HUES48 (cell line): ENCODE data around the gene OR52H1.

Source experiments
- H3K27ac ChIP-seq: one replicate; pipeline ENCODE4 v1.7.0; 2013; ENCODE audit warnings: low read depth, low read length, inconsistent platforms
- H3K27me3 ChIP-seq: 2 replicates; pipeline ENCODE4 v1.6.1; 2013; ENCODE audit warnings: mild to moderate bottlenecking, low read length; ENCODE audit not compliant: control insufficient read depth, insufficient read depth
- H3K36me3 ChIP-seq: 2 replicates; pipeline ENCODE4 v1.6.1; 2013; ENCODE audit warnings: low read length; ENCODE audit not compliant: control insufficient read depth, insufficient read depth
- H3K4me1 ChIP-seq: 2 replicates; pipeline ENCODE4 v1.6.1; 2013; ENCODE audit warnings: mild to moderate bottlenecking, low read length; ENCODE audit not compliant: control insufficient read depth, insufficient read depth
- H3K4me3 ChIP-seq: 2 replicates; pipeline ENCODE4 v1.5.1; 2013; ENCODE audit warnings: mild to moderate bottlenecking, low read depth, low read length
- H3K9ac ChIP-seq: 2 replicates; pipeline ENCODE4 v1.6.1; 2013; ENCODE audit warnings: mild to moderate bottlenecking, low read depth, low read length, moderate library complexity
- H3K9me3 ChIP-seq: 2 replicates; pipeline ENCODE4 v1.6.1; 2013; ENCODE audit warnings: low read length; ENCODE audit not compliant: control insufficient read depth, insufficient read depth

OR52H1 gene

GRCh38 chr11:5534046-5534445, 14.3 kb downstream of the OR52H1 start:
- no peaks in the 10 kb centered on the region for H3K36me3 ChIP-seq
- H3K27ac ChIP-seq: no peak overlapping the region
- H3K4me3 ChIP-seq: no peak overlapping the region
- H3K9ac ChIP-seq: no peak overlapping the region
- no peaks in the 10 kb centered on the region for H3K4me1 ChIP-seq
- no peaks in the 10 kb centered on the region for H3K9me3 ChIP-seq
- H3K27me3 ChIP-seq: no peaks in the 10 kb centered on the region

GRCh38 chr11:5531053-5531831, 17.1 kb downstream of the OR52H1 start:
- H3K4me3 ChIP-seq: no peak overlapping the region
- H3K27ac ChIP-seq: no peak overlapping the region
- H3K36me3 ChIP-seq: no peaks in the 10 kb centered on the region
- H3K27me3 ChIP-seq: peaks cover 11% of the 10 kb centered on the region
- H3K9ac ChIP-seq: no peak overlapping the region
- H3K9me3 ChIP-seq: no peaks in the 10 kb centered on the region
- no peaks in the 10 kb centered on the region for H3K4me1 ChIP-seq

- Histone ChIP-seq H3K9me3 (no peaks in the 10 kb centered on the region), H3K27me3 (peaks cover 32% of the 10 kb centered on the region), H3K27ac (no peak overlapping the region), H3K4me3 (no peak overlapping the region), H3K9ac (no peak overlapping the region), H3K36me3 (no peaks in the 10 kb centered on the region), H3K4me1 (peaks cover 11% of the 10 kb centered on the region)
Measured at GRCh38 chr11:5528495-5528894, 19.8 kb downstream of the OR52H1 start.

DNA sequence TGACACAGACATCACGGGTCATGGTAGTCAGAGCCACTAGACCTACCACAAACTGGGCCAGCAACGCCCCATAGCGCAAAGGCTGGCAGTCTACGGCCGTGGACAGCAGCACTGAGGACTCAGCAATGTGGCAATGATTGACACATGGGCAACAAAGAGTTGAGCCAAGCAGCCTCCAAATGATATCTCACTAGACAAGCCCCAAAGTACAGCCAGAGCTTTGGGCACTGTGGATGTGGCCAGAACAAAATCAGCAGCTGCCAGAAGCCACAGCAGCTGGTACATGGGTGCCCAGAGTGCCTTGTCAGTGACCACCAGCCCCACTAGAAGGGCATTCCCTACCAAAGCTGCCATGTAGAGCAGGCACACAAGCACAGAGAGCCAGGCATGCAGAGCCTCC, 20.6 kb downstream of the OR52H1 start:
- H3K36me3 ChIP-seq: no peaks in the 10 kb centered on the region
- H3K27me3 ChIP-seq: peaks cover 40% of the 10 kb centered on the region
- no peaks in the 10 kb centered on the region for H3K9me3 ChIP-seq
- no peak overlapping the region for H3K4me3 ChIP-seq
- peaks cover 11% of the 10 kb centered on the region for H3K4me1 ChIP-seq
- H3K9ac ChIP-seq: no peak overlapping the region
- no peak overlapping the region for H3K27ac ChIP-seq

- no peaks in the 10 kb centered on the region for H3K36me3 ChIP-seq
- H3K9ac ChIP-seq: no peak overlapping the region
- peaks cover 11% of the 10 kb centered on the region for H3K4me1 ChIP-seq
Measured at GRCh38 chr11:5524756-5525155, 23.6 kb downstream of the OR52H1 start.

GRCh38 chr11:5522308-5522707, 26.0 kb downstream of the OR52H1 start:
- H3K9me3 ChIP-seq: no peaks in the 10 kb centered on the region
- no peak overlapping the region for H3K9ac ChIP-seq
- peaks cover 11% of the 10 kb centered on the region for H3K4me1 ChIP-seq
- peaks cover 45% of the 10 kb centered on the region for H3K27me3 ChIP-seq
- no peak overlapping the region for H3K4me3 ChIP-seq
- no peaks in the 10 kb centered on the region for H3K36me3 ChIP-seq
- H3K27ac ChIP-seq: no peak overlapping the region

More at GRCh38 chr11:5524756-5525155, 23.6 kb downstream of the OR52H1 start:
- peaks cover 45% of the 10 kb centered on the region for H3K27me3 ChIP-seq
- H3K4me3 ChIP-seq: no peak overlapping the region
- H3K9me3 ChIP-seq: no peaks in the 10 kb centered on the region
- no peak overlapping the region for H3K27ac ChIP-seq

DNA sequence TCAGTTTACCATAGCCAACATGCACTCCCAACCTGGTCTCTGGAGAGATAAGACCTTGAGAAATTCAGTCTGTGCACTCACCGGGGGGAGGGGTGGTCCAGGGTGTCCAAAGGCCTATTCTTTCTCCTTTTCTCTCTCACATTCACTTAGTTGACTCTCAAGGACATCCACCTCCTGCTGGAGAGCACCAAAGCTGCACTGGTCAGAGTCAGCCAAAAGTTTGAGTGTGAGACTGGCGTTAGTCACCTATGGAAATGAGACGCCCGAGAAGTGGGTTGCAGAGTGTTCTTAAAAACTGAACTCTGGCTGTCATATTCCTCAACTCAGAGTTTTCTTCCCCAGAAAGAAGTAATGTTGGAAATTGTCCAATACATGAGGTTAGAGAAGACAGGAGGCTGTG, 26.8 kb downstream of the OR52H1 start:
- Histone ChIP-seq H3K27me3 (peaks cover 37% of the 10 kb centered on the region), H3K4me1 (peaks cover 11% of the 10 kb centered on the region), H3K27ac (no peak overlapping the region), H3K4me3 (no peak overlapping the region), H3K9ac (no peak overlapping the region), H3K9me3 (no peaks in the 10 kb centered on the region), H3K36me3 (no peaks in the 10 kb centered on the region)

DNA sequence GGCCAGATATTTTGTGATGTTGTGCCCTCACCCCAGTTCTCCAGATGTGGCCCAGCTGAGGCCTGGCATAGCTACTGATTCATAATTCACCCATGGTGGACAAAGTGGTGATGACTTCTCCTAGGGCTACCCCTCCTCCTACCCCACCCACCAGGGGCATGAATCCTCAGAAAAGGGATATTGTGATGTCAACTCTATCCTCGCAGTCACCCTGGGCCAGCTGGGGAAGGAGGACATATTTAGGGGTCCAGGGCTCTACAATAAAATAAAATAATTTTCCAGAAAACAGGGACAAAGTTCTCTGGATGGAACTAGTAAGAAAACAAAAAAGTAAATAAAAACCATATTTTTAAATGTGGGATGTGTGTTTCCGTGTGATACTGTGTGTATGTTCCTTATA, 31.7 kb downstream of the OR52H1 start, which contains the start of gene UBQLNL:
UBQLNL (minus strand) TSS at position 101 of the 400 bp plus-strand sequence. CDS start 258 bp downstream, outside the sequence.
- H3K9me3 ChIP-seq: no peaks in the 10 kb centered on the region
- no peaks in the 10 kb centered on the region for H3K36me3 ChIP-seq
- no peaks in the 10 kb centered on the region for H3K27me3 ChIP-seq
- no peak within 1 kb of the TSS for H3K4me3 ChIP-seq
- peaks cover 5% of the 10 kb centered on the region; the same call in 1 of the 2 replicates for H3K4me1 ChIP-seq
- H3K9ac ChIP-seq: no peak within 1 kb of the TSS
- H3K27ac ChIP-seq: no peak within 1 kb of the TSS

DNA sequence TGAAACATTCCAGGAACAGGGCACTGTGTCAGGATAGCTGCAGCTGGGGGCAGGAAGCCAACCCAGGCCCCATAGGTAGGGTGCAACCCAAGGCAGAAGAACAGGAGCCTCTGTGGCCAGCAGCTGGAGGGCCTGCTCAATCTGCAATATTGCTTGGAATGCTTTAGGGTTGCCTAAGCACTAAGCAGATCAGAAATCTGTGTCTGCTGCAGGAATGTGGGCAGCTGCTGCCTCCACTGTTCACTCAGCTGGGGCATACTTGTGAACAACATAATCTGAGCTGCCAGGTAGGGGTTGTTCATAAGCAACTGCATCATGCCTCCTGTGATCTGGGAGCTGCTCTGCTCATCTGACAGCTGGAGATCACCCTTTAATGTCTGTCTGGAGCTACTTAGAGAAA, 33.5 kb downstream of the OR52H1 start:
- Histone ChIP-seq H3K4me3 (no peak overlapping the region), H3K4me1 (peaks cover 5% of the 10 kb centered on the region; the same call in 1 of the 2 replicates), H3K36me3 (no peaks in the 10 kb centered on the region), H3K9me3 (no peaks in the 10 kb centered on the region), H3K27me3 (no peaks in the 10 kb centered on the region), H3K27ac (no peak overlapping the region), H3K9ac (no peak overlapping the region)

DNA sequence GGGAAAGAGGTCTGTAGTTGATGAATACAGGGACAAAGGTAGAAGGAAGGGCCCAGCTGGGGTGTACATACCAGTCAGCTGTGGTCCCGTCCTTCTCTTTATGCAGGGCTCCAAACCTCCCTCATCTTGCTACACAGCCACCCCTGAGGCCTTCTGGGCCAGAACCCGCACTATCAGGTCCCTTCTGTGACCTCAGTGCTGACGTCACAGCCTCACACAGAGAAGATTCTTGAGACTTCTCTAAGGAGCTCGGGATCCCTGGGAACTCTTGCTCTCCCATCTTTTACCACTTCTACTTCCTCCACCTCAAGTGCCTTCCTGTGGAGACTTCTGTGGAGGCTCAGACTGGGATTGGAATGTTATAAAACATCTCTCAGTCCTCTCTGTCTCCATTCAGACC, 38.5 kb downstream of the OR52H1 start, which contains the start of gene UBQLN3:
UBQLN3 (minus strand) TSS at position 155 of the 400 bp plus-strand sequence. CDS start 399 bp downstream, outside the sequence.
- no peaks in the 10 kb centered on the region for H3K36me3 ChIP-seq
- no peak within 1 kb of the TSS for H3K9ac ChIP-seq
- no peaks in the 10 kb centered on the region for H3K27me3 ChIP-seq
- H3K4me1 ChIP-seq: peaks cover 5% of the 10 kb centered on the region; the same call in 1 of the 2 replicates
- H3K27ac ChIP-seq: no peak within 1 kb of the TSS
- H3K4me3 ChIP-seq: no peak within 1 kb of the TSS
- H3K9me3 ChIP-seq: no peaks in the 10 kb centered on the region

- Histone ChIP-seq H3K9me3 (no peaks in the 10 kb centered on the region), H3K27ac (no peak overlapping the region), H3K4me3 (no peak overlapping the region), H3K27me3 (no peaks in the 10 kb centered on the region), H3K4me1 (peaks cover 5% of the 10 kb centered on the region; the same call in 1 of the 2 replicates), H3K9ac (no peak overlapping the region), H3K36me3 (no peaks in the 10 kb centered on the region)
Measured at GRCh38 chr11:5508605-5509004, 39.7 kb downstream of the OR52H1 start.
